ENCODE measurements around the gene DNAJC25.

The DNAJC25 gene

DNA sequence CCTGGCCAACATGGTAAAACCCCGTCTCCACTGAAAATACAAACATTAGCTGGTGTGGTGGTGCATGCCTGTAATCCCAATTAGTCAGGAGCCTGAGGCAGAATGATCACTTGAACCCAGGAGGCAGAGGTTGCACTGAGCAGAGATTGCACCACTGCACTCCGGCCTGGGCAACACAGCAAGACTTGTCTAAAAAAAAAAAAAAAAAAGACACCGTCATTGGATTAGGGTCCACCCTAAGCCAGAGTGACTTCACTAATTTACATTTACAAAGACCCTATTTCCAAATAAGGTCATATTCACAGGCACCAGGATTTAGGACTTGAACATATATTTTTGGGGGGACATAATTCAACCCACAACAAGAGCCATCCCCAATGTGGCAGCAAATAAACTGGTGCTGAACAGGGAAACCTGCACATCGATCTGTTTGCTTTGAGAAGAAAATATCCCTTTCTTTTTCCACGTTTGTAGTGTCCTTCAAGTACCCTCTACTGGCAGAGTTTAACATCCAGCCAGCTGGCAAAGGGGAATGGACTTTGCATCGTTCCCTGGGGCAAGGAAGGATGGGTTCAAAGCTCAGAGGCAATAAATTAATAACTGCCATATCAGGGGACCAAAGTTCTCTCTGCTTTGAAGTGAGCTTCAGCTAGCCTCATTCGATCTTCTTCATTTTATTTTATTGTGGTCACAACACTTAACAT, 3.7 kb upstream of the DNAJC25 start:
- DNase-seq (ENCODE audit: low spot score): no peak

DNA sequence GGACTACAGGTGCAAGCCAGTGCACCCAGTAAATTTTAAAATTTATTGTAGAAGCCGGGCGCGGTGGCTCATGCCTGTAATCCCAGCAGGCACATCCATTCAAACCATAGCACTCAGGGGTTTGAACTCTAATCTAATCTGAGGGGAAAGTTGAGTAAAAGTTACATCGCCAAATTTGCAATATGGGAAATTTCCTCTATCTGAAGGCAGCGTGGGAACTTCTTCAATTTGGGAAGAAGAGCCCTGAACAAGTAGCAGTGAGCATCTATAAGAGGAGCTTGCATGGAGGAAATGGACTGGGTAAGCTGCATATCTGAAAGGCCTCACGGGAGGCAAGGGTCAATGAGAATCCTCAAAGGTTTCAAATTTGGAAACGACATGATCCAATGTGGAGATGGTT, 2.7 kb upstream of the DNAJC25 start:
- DNase-seq (ENCODE audit: low spot score): no peak

DNA sequence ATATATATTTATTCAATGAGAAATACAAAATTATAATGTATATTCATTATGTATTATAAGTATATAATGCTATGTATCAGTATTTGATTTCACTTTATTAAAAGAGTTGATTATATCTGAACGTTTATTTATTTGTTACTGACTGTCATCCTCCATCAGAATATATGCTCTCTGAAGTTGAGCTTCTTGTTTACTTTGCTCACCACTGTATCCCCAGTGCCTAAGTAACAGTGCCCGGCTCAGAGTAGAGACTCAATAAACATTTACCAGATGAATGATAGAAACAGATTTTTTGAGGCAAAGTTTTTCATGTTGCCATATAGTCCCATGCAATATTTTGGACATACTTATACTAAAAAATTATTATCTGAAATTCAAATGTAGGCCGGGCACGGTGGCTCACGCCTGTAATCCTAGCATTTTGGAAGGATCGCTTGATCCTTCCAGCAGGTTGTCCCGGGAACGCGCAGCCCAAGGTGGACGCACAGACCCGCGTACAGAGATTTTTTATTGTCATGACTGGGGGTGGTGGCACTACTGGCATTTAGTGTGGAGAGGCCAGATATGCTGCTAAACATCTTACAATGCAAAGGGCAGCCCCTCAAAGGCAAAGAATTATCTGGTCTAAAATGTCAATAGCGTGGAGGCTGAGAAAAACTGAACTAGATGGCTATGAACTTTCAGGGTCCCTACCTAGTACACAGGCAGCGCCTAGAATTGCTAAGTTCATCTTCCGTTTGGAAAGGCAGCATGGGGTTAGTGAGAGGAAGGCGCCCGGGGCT, 761 bp upstream of the DNAJC25 start:
- no peak for DNase-seq (ENCODE audit: low spot score)

DNA sequence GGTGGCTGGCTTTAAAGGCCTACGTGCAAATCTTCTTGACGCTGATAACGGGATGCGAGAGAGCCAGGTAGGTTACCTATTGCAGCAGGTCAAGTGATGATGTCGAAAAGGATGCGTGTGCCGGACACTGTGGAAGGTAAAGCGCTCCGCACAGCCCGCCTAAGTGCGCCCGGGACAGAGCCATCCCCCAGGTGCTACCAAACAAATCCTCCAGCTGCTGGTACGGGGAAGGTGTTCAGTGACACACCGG, 245 bp upstream of the DNAJC25 start:
- no peak for DNase-seq (ENCODE audit: low spot score)

DNA sequence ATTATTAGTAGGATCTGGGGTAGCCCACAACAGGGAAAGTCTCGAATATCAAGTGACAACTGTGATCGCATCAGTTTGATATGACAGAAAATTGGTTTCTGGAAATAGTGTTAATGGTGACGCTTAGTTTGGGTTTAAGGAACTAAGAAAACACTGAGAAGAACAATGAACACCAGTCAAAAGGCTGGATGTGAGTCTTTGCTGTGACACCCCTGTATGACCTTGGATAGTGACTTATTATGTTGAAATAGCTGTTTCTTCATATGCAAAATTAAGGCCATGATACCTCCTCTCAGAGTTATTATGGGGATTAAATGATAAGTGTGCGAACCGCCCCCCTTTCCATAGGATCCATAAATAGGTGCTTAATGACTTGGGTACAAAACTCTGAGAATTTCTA, 926 bp downstream of the DNAJC25 start:
- DNase-seq (ENCODE audit: low spot score): no peak

DNA sequence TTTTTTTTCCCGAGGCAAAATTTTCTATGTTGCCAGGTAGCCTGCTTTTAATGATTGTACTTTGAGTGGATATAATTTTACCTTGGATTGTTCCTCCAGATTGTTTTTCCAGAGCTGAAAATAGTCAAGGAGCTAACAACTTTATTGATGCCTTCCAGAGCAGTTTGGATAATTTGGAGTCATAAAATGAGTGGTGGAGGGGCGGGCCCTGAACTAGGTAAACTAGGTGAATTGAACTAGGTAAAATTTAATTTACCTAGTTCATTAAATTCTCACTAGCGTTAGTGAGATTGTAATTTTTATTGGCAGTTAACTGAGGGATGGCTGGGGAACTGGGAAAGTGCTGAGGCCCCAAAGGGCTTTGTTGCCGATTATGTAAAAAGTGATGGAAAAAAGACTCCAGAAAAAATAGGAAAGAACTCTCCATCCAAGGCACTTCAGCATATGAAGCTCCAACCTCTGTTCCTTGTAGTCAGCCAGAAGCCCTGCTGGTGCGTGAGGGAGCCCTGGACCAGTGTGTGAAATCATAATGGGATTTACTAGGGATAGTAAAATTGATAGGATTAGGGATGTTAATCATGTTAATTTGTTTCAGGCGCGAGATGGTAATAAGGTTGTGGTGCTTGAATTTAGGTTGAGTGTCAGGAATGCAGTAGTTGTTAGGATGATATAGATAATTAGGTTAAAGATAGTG, 1.7 kb downstream of the DNAJC25 start:
- no peak for DNase-seq (ENCODE audit: low spot score)

DNA sequence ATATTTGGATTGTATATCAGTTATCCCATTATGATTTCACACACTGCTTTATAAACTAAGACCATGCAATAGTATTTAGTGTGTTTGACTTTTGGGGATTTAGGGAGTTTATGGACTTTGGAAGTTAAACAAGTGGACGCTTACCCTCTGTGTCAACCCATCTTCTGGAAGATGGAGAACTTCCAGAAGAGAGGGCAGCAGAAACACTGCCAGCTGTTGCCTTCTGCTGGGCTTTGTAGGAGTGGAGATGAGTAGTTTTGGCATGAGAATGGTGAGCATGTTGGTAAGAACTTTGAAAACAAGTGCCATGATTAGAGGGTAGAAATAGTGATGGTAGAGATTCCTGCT, 2.2 kb downstream of the DNAJC25 start:
- DNase-seq (ENCODE audit: low spot score): no peak

DNA sequence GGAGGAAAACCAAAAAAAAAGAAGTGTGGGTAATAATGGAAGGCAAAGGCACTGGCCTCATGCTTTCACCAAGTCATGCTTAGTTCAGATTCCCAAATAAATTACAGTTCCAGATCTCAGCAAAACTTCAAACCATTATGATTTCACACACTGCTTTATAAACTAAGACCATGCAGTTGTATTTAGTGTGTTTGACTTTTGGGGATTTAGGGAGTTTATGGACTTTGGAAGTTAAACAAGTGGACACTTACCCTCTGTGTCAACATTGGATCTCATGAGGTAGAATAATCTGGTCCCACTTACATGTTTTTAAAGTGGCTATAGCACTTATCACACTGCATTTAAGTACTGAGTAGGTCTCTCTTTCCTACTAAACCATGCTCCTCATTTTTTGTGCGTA, 3.7 kb downstream of the DNAJC25 start:
- DNase-seq (ENCODE audit: low spot score): no peak

DNA sequence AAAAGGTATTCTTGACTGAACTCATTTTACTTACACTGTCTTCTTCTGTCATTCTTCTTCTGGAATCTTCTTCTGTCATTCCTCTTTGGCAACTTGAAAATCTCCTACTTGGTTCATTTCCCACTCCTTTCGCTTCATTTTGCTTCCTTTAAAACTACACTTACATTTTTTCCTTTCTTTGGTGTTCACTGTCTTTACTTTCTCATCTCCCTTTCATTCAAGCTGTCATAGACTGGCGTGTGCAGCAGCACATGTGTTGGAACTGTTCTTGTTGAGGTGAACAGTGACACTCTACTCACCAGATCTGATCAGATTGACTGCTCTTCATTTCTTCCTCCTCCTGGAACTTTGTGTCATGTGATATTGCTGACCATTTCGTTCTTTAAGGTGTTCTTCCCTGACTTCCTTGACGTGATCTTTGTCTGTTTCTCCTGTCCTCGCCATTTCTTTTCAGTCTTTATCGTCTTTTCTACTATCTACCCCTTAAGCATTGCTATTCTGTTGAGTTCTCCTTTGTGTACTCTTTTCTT, 6.4 kb downstream of the DNAJC25 start:
- DNase-seq (ENCODE audit: low spot score): no peak

DNA sequence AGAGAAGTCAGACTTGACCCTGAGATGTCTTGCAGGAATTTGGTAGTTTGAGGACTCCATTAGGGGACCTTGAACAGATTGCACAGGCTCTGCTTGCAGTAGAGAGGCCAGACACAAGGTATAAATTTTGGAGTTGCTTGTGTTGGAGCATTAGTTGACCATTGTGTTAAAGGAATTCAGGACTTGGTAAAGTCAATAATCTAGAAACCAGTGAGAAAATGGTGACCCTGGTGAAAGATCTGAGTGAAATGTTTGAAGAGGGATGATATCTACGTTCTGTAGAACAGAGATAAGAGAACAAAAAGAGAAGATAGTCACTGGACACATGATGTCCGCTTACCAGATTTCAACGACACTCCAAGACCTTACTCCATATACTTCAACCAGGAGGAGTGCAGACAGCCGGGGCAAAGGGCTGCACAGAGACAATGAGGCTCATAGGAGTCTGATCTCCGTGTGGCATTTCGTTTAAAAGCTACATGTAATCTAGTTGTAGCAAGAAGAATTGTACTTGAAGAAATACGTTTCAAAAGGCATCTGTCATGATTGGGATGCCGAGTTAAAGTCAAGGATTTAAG, 13.2 kb downstream of the DNAJC25 start:
- no peak for DNase-seq (ENCODE audit: low spot score)

DNA sequence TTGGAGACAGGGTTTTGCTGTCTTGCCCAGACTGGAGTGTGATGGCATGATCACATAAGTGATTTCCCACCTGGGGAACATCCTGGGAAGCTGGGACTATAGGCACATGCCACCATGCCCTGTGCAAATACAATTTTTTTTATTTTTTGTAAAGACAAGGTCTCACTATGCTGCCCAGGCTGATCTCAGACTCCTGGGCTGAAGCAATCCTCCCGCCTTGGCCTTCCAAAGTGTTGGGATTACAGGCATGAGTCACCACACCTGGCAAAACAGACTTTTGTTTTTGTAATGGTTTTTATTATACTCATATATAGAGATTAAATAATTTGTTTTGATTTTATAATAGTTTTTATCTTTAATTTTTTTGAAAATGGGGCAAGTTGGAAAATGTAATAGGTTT, 14.7 kb downstream of the DNAJC25 start:
- DNase-seq (ENCODE audit: low spot score): no peak

DNA sequence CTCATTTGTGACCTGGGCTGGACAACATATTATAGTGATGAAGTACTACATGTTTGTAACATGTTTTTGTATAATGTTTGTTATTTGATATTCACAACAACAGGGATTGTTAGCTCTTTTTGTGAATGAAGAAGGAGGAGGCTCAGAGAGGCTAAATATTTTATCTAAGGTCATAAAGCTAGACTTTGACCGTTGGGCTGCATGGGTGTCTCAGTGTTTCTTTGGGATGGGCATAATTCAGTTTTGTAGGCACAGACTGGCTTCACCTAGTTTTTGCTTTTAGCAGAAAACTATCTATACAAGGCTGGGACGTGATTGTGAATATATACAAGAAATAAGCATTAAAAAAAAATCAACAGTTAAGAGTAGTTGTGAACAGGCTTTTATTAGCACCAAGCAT, 15.3 kb downstream of the DNAJC25 start:
- DNase-seq (ENCODE audit: low spot score): no peak

DNA sequence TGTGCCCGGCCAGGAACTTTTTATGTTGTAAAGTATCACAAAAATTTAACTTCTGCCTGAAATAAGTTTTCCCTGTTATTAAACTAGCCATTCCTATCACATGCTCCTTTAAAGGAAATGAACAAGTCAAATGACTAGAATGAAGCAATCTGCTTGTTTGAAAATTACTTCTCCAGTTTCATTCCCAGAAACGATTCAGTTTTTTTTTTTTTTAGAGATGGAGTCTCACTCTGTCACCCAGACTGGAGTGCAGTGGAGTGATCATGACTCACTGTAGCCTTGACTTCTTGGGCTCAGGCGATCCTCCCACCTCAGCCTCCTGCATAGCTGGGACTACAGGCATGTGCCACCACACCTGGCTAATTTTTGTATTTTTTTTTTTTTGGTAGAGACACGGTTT, 16.9 kb downstream of the DNAJC25 start:
- no peak for DNase-seq (ENCODE audit: low spot score)

DNA sequence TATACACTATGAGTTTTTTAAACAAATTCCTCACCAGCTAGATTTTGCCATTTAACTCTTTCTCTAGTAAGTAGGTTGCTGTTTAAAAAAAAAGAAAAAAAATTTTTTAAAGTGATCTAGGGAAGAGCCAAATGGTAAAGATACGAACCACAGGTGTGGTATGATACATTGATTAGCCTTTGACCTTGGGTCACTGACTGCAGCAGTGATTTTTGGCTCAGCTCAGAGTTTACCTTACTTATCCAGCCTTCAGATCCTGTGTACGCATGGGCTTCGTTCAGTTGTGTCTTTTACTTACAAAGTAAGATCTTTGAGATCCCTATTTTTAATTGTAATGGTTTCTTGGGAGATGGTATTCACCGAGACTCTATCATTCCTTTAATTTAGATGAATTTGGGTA, 17.9 kb downstream of the DNAJC25 start:
- DNase-seq (ENCODE audit: low spot score): no peak

DNA sequence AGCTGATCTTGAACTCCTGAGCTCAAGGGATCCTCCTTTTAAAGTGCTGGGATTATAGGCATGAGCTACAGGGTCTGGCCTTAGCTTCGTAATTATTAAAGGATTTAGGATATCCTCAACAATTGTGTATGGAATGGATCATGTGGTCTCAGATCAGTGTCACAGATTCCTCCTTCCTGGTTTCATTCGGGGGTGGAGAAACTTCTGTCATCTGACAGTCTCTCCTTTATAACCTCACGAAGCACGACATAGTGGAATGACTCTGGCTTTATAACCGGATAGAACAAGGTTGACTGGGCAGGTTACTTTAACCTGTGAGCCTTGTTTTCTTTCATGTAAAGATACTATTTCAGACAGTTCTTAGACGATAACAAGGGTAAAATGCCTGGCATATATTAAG, 25.9 kb downstream of the DNAJC25 start:
- no peak for DNase-seq (ENCODE audit: low spot score)

DNA sequence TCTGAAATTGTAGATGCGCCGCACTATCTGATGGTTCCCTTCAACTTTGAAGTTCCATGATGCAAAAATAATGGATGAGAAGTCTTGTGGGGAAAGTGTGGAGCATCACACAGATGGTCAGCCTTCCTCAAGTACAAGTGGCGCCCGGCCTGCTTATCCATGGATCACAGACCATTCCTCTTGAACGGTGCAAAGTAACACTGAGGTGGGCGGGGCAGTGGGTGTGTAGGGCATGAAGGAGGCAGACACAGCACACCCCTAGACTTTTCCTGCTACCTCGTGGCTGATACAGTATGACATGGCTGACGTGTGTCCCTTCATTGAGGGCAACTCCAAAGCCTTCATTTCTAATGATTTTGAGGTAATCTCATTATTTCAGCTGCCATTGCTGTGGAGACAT, 27.8 kb downstream of the DNAJC25 start:
- no peak for DNase-seq (ENCODE audit: low spot score)

DNA sequence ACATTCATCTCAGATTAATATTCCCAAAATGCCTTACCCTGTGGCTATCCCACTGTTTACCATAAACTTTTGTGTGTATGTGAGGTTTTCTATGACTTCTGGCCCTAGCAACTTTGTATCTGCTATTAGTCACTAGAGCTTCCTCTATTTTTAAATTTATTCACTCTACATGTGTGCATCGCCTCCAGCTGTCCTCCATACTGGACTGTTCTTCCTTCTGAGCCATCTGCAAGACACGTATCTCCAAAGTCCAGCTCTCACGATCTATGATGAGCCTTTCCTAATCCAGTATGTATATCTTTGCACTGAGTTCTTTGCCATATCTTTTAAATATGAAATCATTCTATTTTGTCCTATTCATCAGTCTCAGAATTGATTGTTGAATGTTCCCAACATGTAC, 28.6 kb downstream of the DNAJC25 start:
- DNase-seq (ENCODE audit: low spot score): no peak

DNA sequence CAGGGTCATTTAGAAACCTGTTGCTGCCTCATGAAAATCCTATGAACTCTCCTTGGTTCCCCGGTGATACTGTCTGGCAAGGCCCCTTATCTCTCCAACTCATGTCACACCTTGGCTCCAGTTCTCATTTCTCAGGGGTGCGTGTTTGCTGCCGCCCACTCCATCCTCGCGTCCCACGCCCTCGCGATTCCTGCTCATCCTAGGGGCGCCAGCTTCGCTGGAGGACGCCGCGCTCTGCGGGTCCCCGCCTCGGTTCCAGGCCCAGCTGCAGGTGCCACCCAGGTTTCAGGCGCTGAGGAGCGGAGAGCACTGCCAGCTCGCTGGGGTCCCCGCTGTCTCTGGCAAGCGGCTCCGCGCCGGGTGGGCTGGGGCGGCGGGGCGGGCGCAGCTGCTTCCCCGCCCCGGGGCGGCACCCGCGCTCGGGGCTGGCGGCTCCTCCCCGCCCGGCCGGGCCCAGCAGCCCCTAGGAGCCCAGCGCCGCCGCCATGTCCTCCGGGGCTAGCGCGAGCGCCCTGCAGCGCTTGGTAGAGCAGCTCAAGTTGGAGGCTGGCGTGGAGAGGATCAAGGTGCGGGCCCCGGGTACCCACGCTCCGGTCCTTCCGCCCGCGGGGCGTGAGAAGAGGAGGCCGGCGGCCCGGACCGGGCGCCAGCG, 30.1 kb downstream of the DNAJC25 start, which contains the start of gene GNG10:
Gene GNG10, plus strand, starts transcription at position 456 of the 652 bp plus-strand sequence. Its CDS starts 30 bp downstream, at position 486.
- peak; percentile 60 for DNase-seq (ENCODE audit: low spot score)

DNA sequence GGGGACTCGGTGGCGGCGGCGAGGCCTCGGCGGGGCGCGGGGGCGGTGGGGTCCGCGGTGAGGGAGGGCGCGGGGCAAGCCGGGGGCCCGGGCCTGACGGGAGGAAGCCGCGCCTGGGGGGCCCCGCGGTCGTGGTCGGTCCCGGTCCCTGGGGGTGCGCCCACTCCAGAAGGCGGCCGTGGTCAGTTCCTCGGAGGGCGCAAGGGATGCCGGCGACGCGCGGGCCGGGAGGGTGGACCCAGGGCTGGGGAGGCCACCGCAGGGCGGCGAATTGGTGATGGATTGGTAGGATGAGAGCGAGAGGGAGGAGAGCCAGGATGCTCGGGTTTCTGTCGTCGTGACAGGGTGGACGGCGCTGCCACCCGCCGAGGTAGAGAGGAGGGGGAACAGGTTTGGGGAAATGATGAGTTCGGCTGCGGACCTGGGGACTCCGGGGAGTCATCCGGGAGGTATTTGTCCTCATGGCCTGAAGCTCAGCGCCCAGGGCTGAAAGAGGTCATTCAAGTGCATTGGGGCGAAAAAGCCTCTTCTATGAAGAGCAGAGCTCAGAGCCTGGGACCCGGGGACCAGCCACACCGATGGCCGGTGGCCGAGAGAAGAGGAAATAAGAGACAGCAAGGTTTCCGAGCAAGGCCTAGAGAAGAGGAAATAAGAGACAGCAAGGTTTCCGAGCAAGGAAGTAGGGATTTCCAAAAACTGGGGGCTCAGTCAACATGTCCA, 30.8 kb downstream of the DNAJC25 start:
- peak; percentile 33 for DNase-seq (ENCODE audit: low spot score)

DNA sequence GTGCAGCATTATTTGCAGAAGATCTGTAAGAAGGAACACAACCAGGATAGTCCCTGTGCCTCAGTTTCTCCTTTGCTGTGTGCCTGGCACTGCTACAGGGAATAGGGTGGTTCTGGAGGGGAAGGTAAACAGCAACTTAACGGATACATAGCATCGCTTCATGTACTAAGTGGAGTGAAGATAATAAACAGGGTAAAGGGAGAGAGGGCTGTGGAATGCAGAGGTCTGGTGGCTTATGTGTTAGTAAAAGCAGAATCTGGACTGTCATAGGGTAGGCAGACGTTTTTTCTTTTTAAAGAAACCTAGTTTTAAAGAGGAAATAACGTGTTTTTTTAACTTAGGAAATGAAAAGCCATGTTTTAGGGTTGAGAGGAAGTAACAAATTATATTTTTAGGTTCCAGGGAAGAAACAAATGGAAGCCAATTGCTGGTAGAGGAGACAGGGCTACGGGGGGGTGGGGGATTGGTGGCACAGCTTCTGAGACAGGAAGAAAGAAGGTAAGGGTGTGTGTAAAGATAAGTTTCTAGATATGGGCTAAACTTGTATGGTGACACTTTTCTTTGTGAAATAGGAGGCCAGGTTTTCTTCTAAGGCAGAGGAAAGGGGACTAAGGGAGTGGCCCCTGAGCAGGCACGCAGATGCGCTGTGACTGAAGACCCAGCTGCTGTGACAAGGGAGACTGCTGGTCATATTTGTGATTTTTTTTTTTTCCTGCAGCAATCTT, 31.6 kb downstream of the DNAJC25 start:
- DNase-seq (ENCODE audit: low spot score): no peak

DNA sequence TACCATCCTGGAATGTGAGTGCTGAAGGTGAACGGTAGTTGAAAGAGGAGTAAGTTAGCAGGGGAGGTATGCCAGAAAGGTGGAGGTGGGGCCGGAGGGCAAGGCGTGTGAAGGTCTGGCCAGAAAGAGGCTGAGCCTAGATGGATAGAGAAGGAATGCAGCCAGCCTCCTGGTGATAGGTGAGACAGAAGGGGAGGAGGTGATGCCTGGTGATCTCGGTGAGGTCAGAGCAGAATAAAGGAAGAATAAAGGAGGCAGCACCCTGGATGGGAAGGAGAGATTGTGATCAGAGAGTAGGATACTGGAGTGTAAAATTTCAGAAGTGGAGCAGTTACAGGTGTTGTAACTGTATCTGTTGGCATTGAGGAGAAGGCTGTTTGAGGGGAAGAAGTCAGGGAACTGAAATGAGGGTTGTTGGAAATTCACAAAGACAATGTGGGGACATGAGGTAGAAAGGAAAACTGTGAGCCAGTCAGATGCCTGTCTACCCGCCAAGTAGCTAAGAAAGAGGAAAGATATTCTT, 32.2 kb downstream of the DNAJC25 start:
- no peak for DNase-seq (ENCODE audit: low spot score)

Measured in globus pallidus (tissue), 1 donor.